RWPE1 (cell line): ENCODE data around the gene GNLY.

Experiments
- CTCF ChIA-PET: fragments of 350-600 bp; sonication (Branson Sonifier 250); formaldehyde crosslinking; extraction: SDS; loops from one replicate; lab custom pipeline; 2021; lab: Yijun Ruan, JAX
- POLR2A ChIA-PET: fragments of 400-600 bp; formaldehyde crosslinking; extraction: SDS; loops from one replicate; lab custom pipeline; 2020; ENCODE audit warnings: antibody characterized with exemption; ENCODE audit not compliant: low non-redundant PET; lab: Yijun Ruan, JAX
- DNase-seq: peaks from one replicate; pipeline ENCODE4 v3.0.0; 2012; ENCODE audit warnings: low spot score
- H3K27ac ChIP-seq: fragments of 450-650 bp; 2 replicates; pipeline ENCODE4 v1.5.1; 2017
- TF ChIP-seq, protein P1 (sequence below): fragments of 450-650 bp; conservative IDR thresholded peaks from 2 replicates; pipeline ENCODE4 v1.5.1; 2017; ENCODE audit warnings: low read depth, mild to moderate bottlenecking

Gene GNLY

DNA sequence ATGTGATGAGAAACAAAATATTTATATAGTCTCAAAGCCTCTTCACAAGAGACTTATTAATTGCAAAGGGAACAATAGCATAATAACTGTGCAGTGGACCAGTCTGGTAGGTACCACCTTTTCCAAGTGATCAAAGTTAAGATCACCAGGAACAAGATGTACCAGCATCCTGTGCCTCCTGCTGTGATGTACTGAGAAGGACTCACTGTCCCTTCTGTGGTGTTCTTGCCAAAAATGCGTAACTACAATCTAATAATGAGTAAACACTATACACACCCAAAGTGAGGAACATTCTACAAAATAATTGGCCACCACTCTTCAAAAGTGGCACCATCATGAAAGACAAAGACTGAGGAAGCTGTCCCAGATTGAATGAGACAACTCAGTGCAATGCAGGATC lies 14.5 kb downstream of the GNLY start:
- POLR2A ChIA-PET: no interaction called here
- DNase-seq: no peak
- TF ChIP-seq, protein P1, sequence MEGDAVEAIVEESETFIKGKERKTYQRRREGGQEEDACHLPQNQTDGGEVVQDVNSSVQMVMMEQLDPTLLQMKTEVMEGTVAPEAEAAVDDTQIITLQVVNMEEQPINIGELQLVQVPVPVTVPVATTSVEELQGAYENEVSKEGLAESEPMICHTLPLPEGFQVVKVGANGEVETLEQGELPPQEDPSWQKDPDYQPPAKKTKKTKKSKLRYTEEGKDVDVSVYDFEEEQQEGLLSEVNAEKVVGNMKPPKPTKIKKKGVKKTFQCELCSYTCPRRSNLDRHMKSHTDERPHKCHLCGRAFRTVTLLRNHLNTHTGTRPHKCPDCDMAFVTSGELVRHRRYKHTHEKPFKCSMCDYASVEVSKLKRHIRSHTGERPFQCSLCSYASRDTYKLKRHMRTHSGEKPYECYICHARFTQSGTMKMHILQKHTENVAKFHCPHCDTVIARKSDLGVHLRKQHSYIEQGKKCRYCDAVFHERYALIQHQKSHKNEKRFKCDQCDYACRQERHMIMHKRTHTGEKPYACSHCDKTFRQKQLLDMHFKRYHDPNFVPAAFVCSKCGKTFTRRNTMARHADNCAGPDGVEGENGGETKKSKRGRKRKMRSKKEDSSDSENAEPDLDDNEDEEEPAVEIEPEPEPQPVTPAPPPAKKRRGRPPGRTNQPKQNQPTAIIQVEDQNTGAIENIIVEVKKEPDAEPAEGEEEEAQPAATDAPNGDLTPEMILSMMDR: no peak
- CTCF ChIA-PET: interaction anchor here (1.4 kb wide), 1 partner anchor 29 kb away, joined by 6 read pairs; no protein-coding TSS in a partner anchor
- no peak overlapping the region for H3K27ac ChIP-seq

DNA sequence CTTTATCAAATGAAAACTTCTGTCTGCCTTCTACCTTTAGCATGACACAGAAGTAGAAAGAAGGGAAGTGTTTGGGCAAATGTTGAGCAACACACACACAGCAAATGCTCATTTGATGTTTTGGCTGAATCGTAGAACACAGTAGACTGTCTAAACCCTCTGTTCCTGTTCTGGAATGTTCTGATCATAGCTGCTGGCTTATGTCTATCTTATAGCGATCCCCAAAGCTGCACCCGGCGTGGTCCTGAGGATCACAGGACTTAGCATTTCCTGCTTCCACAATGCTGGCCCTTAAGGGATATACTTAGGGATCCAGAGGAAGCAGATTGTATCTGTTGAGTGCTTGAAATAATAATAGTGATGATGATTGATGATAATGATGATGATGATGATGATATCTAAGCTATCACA lies 15.2 kb downstream of the GNLY start:
- no peak overlapping the region for H3K27ac ChIP-seq
- CTCF ChIA-PET: interaction anchor here (1.4 kb wide), 1 partner anchor 30 kb away, joined by 6 read pairs; no protein-coding TSS in a partner anchor
- TF ChIP-seq, protein P1: no peak
- no peak for DNase-seq
- POLR2A ChIA-PET: no interaction called here

DNA sequence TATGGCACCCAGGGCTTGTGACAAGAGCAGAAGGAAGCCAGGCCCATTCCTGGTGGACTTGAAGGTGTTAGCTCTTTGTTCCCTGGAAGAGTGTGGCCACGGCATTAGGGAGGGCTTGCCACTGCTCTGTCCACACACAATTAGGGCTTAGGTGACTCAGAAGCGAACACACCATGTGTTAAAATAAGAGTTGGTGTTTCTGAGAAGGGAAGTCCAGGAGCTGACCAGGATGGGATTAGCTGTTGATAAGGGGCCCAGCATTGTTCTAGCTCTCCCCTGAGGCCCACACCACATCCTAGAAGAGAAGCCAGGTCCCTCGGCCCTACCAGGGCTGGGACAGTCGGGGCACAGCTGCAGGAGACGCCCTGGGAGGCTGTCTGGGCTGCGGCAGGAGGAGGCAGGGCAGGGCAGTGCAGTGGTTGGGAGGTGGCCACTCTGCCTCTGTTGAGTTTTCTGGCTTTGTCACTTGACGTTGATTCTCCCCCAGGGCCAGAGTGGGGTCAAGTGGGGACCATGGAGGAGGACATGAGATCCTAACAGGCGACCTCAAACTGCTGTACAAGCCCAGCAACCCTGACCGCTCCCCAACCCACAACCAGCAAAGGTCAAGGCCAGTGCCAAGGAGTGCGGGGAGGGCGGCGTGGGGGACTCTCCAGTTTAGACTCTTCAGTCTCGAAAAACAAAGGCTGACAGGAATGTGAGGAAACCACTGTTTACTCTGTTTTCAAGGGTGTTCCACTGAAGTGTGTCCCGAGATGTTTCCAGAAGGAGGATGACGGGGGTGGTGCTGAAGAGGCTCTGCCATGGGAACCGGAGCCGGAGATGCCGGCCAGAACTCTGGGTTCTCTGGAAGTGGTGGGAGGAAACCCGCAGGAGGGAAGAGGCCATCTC lies 16.8 kb downstream of the GNLY start:
- CTCF ChIA-PET: interaction anchor here (1.3 kb wide), 1 partner anchor 32 kb away, joined by 4 read pairs; no protein-coding TSS in a partner anchor
- POLR2A ChIA-PET: no interaction called here
- H3K27ac ChIP-seq: no peak overlapping the region
- DNase-seq: no peak
- TF ChIP-seq, protein P1: no peak

DNA sequence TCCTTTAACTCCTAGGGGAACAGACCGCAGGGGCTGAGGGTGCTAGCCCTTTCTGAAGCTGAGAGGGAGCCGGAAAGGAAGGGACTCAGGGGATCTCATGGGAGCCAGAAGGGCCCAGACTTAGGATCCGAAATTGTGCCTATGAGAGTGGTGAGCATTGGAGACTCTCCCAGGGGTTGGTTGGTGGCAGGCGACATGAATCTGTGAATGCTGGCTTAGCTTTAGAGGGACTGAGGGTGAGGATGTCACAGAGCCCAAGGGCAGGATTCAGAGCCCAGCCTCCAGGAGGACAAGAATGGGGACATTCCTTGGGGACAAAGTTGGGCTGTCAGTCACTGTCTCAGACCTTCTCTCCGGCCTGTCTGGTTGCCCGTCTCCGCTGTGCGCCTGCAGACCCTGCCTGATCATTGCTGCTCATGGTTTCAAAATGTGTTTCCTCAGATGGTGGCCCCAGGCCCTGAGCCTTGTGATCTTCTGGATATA lies 17.5 kb downstream of the GNLY start:
- CTCF ChIA-PET: interaction anchor here (1.1 kb wide), 1 partner anchor 33 kb away, joined by 4 read pairs; no protein-coding TSS in a partner anchor
- POLR2A ChIA-PET: no interaction called here
- DNase-seq: no peak
- TF ChIP-seq, protein P1: no peak
- no peak overlapping the region for H3K27ac ChIP-seq

DNA sequence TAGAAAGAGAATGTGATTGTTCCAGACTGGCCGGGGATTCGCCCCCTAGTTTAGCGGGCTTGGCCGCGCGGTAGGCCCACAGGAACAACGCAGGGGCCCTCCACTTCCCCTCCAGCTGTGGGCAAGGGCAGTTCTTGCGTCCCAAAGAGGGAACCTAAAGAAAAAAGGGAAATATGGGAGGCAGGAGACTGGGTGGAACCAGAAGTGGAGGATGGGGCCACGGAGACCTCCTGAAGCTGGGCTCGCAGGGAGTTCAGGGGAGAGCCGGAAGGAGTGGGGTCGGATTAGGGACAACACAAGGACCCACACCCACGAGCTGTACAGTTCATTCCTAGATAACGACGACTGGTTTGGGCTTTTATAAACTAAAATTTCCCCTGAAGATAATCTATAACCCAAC lies 18.2 kb downstream of the GNLY start:
- no peak overlapping the region for H3K27ac ChIP-seq
- DNase-seq: no peak
- ChIA-PET CTCF (interaction anchor here (0.6 to 1.1 kb wide), 2 partner anchors 33 to 34 kb away, joined by 3 to 4 read pairs; no protein-coding TSS in a partner anchor), POLR2A (no interaction called here)
- TF ChIP-seq, protein P1: no peak

DNA sequence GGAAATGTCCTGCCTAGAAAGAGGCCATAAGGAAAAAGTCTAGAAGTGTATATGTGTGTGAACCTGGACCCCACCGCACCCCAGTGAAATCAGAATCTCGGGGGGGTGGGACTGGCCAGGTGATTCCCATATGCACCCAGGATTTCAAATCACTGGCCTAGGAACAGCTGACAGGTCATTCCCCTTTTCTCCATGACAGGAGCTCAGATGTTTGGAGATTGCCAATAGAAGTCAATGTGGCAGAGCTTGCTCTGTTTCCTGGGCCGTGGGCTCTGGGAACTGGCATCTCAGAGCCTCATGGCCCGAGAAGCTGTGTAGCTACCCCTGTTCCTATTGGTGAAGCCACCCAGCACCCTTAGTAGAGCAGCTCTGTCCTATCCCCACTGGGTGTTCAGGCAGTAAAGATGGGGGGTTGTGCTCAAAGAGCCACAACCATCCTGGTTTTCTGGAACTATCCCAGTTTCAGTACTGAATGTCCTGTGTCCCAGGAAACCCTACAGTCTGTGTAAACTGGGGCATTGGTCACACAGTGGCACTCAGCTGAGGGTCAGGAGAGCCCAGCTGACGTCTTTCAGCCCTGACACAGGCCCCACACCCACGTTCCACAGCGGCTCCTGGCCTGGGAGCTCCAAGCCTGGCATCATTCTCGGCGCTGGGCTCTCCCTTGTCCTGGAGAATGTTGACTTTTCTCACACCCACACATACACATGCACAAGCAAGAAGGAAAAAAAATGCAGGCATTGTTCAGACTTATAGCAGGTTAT lies 18.9 kb downstream of the GNLY start:
- ChIA-PET CTCF (interaction anchor here (0.6 to 1.7 kb wide), 5 partner anchors 16 to 259 kb away, joined by 3 to 8 read pairs (median 4); no protein-coding TSS in a partner anchor), POLR2A (no interaction called here)
- no peak for DNase-seq
- TF ChIP-seq, protein P1: no peak
- no peak overlapping the region for H3K27ac ChIP-seq
